Neural crest cell (in vitro differentiated cells): ENCODE data around the gene TRAPPC4. TPM values are rescaled to one million over a fixed set of nuclear protein-coding genes. Genes with fewer than 3 reads are reported as not detected.

ENCODE experiments used
- DNase-seq: peaks from one replicate; pipeline ENCODE4 v3.0.0; 2021; ENCODE audit warnings: low read depth, mixed read lengths, low spot score
- H3K27ac Mint-ChIP-seq: one replicate; pipeline ENCODE4 v1.8.0; 2021; ENCODE audit warnings: mild to moderate bottlenecking, mixed read lengths; ENCODE audit not compliant: unreplicated experiment
- H3K27me3 Mint-ChIP-seq: 2 replicates; pipeline ENCODE4 v1.8.0; 2021; ENCODE audit warnings: low read depth, mild to moderate bottlenecking, mixed read lengths
- H3K36me3 Mint-ChIP-seq: 2 replicates; pipeline ENCODE4 v1.8.0; 2021; ENCODE audit warnings: low read depth, mild to moderate bottlenecking, mixed read lengths
- H3K4me1 Mint-ChIP-seq: 2 replicates; pipeline ENCODE4 v1.8.0; 2021; ENCODE audit warnings: mixed read lengths
- H3K4me3 Mint-ChIP-seq: one replicate; pipeline ENCODE4 v1.8.0; 2021; ENCODE audit warnings: mild to moderate bottlenecking, mixed read lengths
- H3K9me3 Mint-ChIP-seq: 2 replicates; pipeline ENCODE4 v1.8.0; 2021; ENCODE audit warnings: mixed read lengths
- CTCF ChIP-seq: fragments of 200-600 bp; sonication (generic); conservative IDR thresholded peaks from 2 replicates; pipeline ENCODE4 v1.5.0; 2021; ENCODE audit warnings: antibody characterized with exemption, mild to moderate bottlenecking
- total RNA-seq: library from RNA; stranded (reverse); gene quantifications from 2 replicates; pipeline ENCODE4 v1.2.1, GENCODE V29; 2021

TRAPPC4 gene
- total RNA-seq, 1 donor from 2014 or later = 88.1 TPM

- no peak for DNase-seq
- no peaks in the 10 kb centered on the region for H3K4me1 Mint-ChIP-seq
- H3K27me3 Mint-ChIP-seq = no peaks in the 10 kb centered on the region
- H3K9me3 Mint-ChIP-seq = no peaks in the 10 kb centered on the region
- no peak for TF ChIP-seq CTCF
- peaks cover 10% of the 10 kb centered on the region for H3K36me3 Mint-ChIP-seq
- H3K4me3 Mint-ChIP-seq = no peak overlapping the region
- H3K27ac Mint-ChIP-seq = no peak overlapping the region
Observed at GRCh38 chr11:119006656-119007055, 11.9 kb upstream of the TRAPPC4 start.

GRCh38 chr11:119011476-119012053 is 7.0 kb upstream of the TRAPPC4 start:
- DNase-seq = no peak
- peaks cover 31% of the 10 kb centered on the region for H3K36me3 Mint-ChIP-seq
- H3K27ac Mint-ChIP-seq = no peak overlapping the region

GRCh38 chr11:119012629-119013170 is 5.9 kb upstream of the TRAPPC4 start:
- no peak for DNase-seq
- H3K27ac Mint-ChIP-seq = no peak overlapping the region
- H3K36me3 Mint-ChIP-seq = peaks cover 35% of the 10 kb centered on the region
- no peaks in the 10 kb centered on the region for H3K27me3 Mint-ChIP-seq
- H3K4me1 Mint-ChIP-seq = peaks cover 21% of the 10 kb centered on the region
- no peak for TF ChIP-seq CTCF
- H3K4me3 Mint-ChIP-seq = peak overlapping the region; percentile 18
- H3K9me3 Mint-ChIP-seq = no peaks in the 10 kb centered on the region

More at GRCh38 chr11:119011476-119012053, 7.0 kb upstream of the TRAPPC4 start:
- Mint-ChIP-seq H3K4me3 (no peak overlapping the region), H3K4me1 (peaks cover 10% of the 10 kb centered on the region), H3K27me3 (no peaks in the 10 kb centered on the region), H3K9me3 (no peaks in the 10 kb centered on the region)
- no peak for TF ChIP-seq CTCF

GRCh38 chr11:119014209-119014924 is 4.2 kb upstream of the TRAPPC4 start:
- peaks cover 42% of the 10 kb centered on the region for H3K36me3 Mint-ChIP-seq
- no peak for TF ChIP-seq CTCF
- no peak overlapping the region for H3K27ac Mint-ChIP-seq
- H3K4me1 Mint-ChIP-seq = peaks cover 35% of the 10 kb centered on the region
- DNase-seq = no peak
- H3K4me3 Mint-ChIP-seq = peak overlapping the region; percentile 71
- H3K27me3 Mint-ChIP-seq = no peaks in the 10 kb centered on the region
- H3K9me3 Mint-ChIP-seq = no peaks in the 10 kb centered on the region

- no peak for DNase-seq
- H3K27me3 Mint-ChIP-seq = no peaks in the 10 kb centered on the region
- no peak for TF ChIP-seq CTCF
- H3K27ac Mint-ChIP-seq = no peak overlapping the region
- H3K4me1 Mint-ChIP-seq = peaks cover 42% of the 10 kb centered on the region
- H3K9me3 Mint-ChIP-seq = no peaks in the 10 kb centered on the region
- H3K4me3 Mint-ChIP-seq = peak overlapping the region; percentile 72
- H3K36me3 Mint-ChIP-seq = peaks cover 44% of the 10 kb centered on the region
Observed at GRCh38 chr11:119015054-119015611, 3.4 kb upstream of the TRAPPC4 start.
